Prostate gland (tissue), 2 donors: ENCODE measurements around the gene MT1H. TPM values are rescaled to one million over a fixed set of nuclear protein-coding genes. Genes with fewer than 3 reads are reported as not detected.

ENCODE experiments used
- DNase-seq: peaks from one replicate; pipeline ENCODE4 v3.0.0-alpha.2; 2019; ENCODE audit warnings: low spot score
- H3K27ac ChIP-seq, 2 donors: fragments of 200-600 bp; sonication (generic); 2 replicates each; pipeline ENCODE4 v1.5.1; 2017 to 2019
- H3K27me3 ChIP-seq: fragments of 200-600 bp; sonication (generic); replicated peaks from 2 replicates; pipeline ENCODE4 v1.5.1; 2019; ENCODE audit not compliant: insufficient read depth
- H3K36me3 ChIP-seq, 2 donors: fragments of 200-600 bp; sonication (generic); 1 replicate in 1 of 2; 2 replicates in 1 of 2; pipeline versions ENCODE4 v1.5.1 to v1.8.1; 2017 to 2019
- H3K4me1 ChIP-seq: fragments of 200-600 bp; sonication (generic); replicated peaks from 2 replicates; pipeline ENCODE4 v1.5.1; 2019
- H3K4me3 ChIP-seq, 2 donors: fragments of 200-600 bp; sonication (generic); 2 replicates each; pipeline ENCODE4 v1.5.1; 2017 to 2019
- H3K9me3 ChIP-seq: fragments of 200-600 bp; sonication (generic); 2 replicates; pipeline ENCODE4 v1.5.1; 2017
- CTCF ChIP-seq, 4 experiments: fragments of 200-600 bp in 2 of 4; fragments of 450-650 bp in 2 of 4; sonication (generic) in 2 of 4; IDR thresholded peaks; 1 replicate in 3 of 4; 2 replicates in 1 of 4; pipeline ENCODE4 v1.5.1; 2016 to 2019; ENCODE audit warnings: antibody characterized with exemption in 4 of 4, mild to moderate bottlenecking in 2 of 4, moderate library complexity in 2 of 4
- POLR2A ChIP-seq: fragments of 450-650 bp; IDR thresholded peaks from one replicate; pipeline ENCODE4 v1.6.1; 2016; ENCODE audit warnings: antibody characterized with exemption, mild to moderate bottlenecking
- POLR2AphosphoS5 ChIP-seq: sonication (generic); formaldehyde crosslinking; IDR thresholded peaks from one replicate; pipeline ENCODE4 v1.6.1; 2017; ENCODE audit warnings: antibody characterized with exemption
- WGBS: methylation state at CpG from one replicate; pipeline ENCODE4 v1.1.5; 2018; 5-methylcytosine and 5-hydroxymethylcytosine counted together
- intact Hi-C: fragments of 100-400 bp; cut with DNase I; formaldehyde crosslinking; loops from one replicate; pipeline ENCODE4 v1.14.2; 2022
- total RNA-seq, 2 donors: library from RNA; depleted of rRNA; stranded (reverse); fragments of >200 nt; gene quantifications; one replicate each; pipeline ENCODE4 v1.1.0, GENCODE V29; 2016

Gene MT1H
- total RNA-seq, 2 donors from 2014 or later: 10.5 TPM; not detected in 1

DNA sequence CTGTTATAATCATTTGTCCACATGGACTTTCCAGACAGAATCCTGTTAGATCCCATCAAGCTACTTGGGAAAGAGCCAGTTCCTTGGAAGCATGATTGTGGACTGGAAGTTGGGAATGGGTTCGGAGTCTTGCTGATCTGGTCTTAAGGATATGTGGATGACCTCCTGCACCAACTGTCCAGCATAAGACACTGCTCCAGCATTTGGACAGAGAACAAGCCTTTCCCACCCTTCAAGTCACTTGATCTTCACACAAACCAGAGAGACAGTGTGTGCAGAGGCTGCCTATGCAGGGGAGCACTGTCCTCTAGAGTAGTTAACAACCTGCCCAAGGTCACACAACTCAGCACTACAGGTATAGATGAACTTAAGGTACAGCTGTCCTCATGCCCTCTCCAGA lies 23.8 kb upstream of the MT1H start:
- 0% methylated on average over 1 of the region's 1 CpG for WGBS
- Histone ChIP-seq H3K27me3 (no peaks in the 10 kb centered on the region), H3K36me3 (no peaks in the 10 kb centered on the region), H3K4me1 (peaks cover 4% of the 10 kb centered on the region), H3K9me3 (no peaks in the 10 kb centered on the region), H3K27ac (no peak overlapping the region), H3K4me3 (no peak overlapping the region)
- intact Hi-C loops: no loop called here
- no peak for DNase-seq
- no peak for TF ChIP-seq CTCF (IDR thresholded peaks at IDR 0.05)

- H3K27me3 ChIP-seq: no peaks in the 10 kb centered on the region
- intact Hi-C loops: no loop called here
- TF ChIP-seq POLR2AphosphoS5 (no peak), POLR2A (no peak), CTCF (IDR thresholded peaks at IDR 0.05) (no peak)
- H3K36me3 ChIP-seq: no peaks in the 10 kb centered on the region
- 56% methylated on average over 33 of the region's 33 CpGs for WGBS
- peaks cover 4% of the 10 kb centered on the region for H3K4me1 ChIP-seq
- no peak overlapping the region for H3K27ac ChIP-seq
- H3K9me3 ChIP-seq: no peaks in the 10 kb centered on the region
- no peak for DNase-seq
- H3K4me3 ChIP-seq: no peak overlapping the region
These were observed 21.8 kb upstream of the MT1H start for GRCh38 chr16:56647641-56648431.

DNA sequence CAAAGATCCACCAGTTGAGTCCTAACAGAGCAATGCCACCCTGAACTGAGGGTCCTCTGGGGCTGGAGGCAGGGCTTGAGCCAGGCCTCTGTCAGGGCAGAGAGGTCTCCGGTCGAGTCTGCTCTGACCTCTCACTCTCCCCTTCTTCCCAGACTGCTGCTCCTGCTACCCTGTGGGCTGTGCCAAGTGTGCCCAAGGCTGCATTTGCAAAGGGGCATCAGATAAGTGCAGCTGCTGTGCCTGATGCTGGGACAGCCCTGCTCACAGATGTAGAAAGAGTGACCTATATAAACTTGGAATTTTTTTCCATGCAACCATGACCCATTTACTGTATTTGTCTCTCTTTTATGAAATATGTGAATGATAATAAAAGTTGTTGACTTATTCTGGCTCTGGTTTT lies 20.3 kb upstream of the MT1H start:
- intact Hi-C loops: no loop called here
- no peak for TF ChIP-seq CTCF (IDR thresholded peaks at IDR 0.05)
- no peak for TF ChIP-seq POLR2A
- no peak for TF ChIP-seq POLR2AphosphoS5
- H3K36me3 ChIP-seq: no peaks in the 10 kb centered on the region
- no peaks in the 10 kb centered on the region for H3K27me3 ChIP-seq
- H3K4me1 ChIP-seq: no peaks in the 10 kb centered on the region
- H3K4me3 ChIP-seq: no peak overlapping the region
- 100% methylated on average over 2 of the region's 2 CpGs for WGBS
- H3K9me3 ChIP-seq: no peaks in the 10 kb centered on the region
- no peak overlapping the region for H3K27ac ChIP-seq
- DNase-seq: no peak

DNA sequence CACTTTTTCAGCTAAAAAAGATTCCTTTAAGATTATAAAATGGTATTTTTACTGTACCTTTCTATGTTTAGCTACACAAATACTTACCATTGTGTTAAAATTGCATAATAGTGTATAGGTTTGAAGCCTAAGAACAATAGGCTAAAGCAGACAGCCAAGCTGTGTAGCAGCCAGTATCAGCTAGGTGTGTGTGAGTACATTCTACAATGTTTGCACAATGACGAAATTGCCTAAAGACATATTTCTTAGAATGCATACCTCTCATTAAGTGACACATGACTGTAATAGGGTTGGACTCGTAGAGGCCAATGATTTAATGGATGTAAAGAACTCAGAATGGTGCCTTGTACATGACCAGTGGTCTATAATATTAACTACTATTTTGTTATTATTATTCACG lies 19.8 kb upstream of the MT1H start:
- WGBS: 79% methylated on average over 3 of the region's 3 CpGs
- no peaks in the 10 kb centered on the region for H3K4me1 ChIP-seq
- no peaks in the 10 kb centered on the region for H3K27me3 ChIP-seq
- intact Hi-C loops: no loop called here
- H3K36me3 ChIP-seq: no peaks in the 10 kb centered on the region
- no peak overlapping the region for H3K4me3 ChIP-seq
- H3K27ac ChIP-seq: no peak overlapping the region
- no peak for DNase-seq
- TF ChIP-seq CTCF (IDR thresholded peaks at IDR 0.05) (no peak), POLR2A (no peak), POLR2AphosphoS5 (no peak)
- no peaks in the 10 kb centered on the region for H3K9me3 ChIP-seq

DNA sequence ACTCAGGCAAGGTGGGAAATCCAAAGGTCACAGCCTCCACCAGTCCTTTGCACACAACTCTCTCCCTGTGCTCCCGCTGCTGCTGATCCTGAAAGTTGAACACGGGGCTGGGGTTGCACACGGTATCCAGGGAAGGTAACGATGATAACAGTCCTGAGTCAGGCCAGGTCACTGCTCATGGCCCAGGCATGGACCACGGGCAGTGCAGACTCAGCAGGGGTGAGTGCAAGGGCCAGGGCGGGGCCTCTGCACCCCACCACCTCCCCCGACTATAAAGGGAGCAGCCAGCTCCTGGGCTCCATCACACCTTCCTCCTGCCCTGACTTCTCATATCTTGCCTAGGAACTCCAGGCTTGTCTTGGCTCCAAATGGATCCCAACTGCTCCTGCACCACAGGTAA lies 18.0 kb upstream of the MT1H start, which contains the start of gene MT1B:
TSS of gene MT1B (plus strand) at position 301 of the 400 bp plus-strand sequence. CDS start at position 369, 68 bp downstream.
- no peak for TF ChIP-seq CTCF (IDR thresholded peaks at IDR 0.05)
- TF ChIP-seq POLR2AphosphoS5: no peak
- TF ChIP-seq POLR2A: no peak
- H3K36me3 ChIP-seq: no peaks in the 10 kb centered on the region
- intact Hi-C loops: no loop called here
- no peaks in the 10 kb centered on the region for H3K4me1 ChIP-seq
- H3K4me3 ChIP-seq: no peak within 1 kb of the TSS
- 85% methylated on average over 7 of the region's 7 CpGs for WGBS
- DNase-seq: no peak
- no peak within 1 kb of the TSS for H3K27ac ChIP-seq
- H3K27me3 ChIP-seq: no peaks in the 10 kb centered on the region
- no peaks in the 10 kb centered on the region for H3K9me3 ChIP-seq
